ENCODE results near the gene TNFAIP3.
"Not testable (repeated sequence)": the region's sequence is repeated elsewhere in the genome, so short reads cannot be mapped to it uniquely, and the experiment has no call there.

Gene TNFAIP3

DNA sequence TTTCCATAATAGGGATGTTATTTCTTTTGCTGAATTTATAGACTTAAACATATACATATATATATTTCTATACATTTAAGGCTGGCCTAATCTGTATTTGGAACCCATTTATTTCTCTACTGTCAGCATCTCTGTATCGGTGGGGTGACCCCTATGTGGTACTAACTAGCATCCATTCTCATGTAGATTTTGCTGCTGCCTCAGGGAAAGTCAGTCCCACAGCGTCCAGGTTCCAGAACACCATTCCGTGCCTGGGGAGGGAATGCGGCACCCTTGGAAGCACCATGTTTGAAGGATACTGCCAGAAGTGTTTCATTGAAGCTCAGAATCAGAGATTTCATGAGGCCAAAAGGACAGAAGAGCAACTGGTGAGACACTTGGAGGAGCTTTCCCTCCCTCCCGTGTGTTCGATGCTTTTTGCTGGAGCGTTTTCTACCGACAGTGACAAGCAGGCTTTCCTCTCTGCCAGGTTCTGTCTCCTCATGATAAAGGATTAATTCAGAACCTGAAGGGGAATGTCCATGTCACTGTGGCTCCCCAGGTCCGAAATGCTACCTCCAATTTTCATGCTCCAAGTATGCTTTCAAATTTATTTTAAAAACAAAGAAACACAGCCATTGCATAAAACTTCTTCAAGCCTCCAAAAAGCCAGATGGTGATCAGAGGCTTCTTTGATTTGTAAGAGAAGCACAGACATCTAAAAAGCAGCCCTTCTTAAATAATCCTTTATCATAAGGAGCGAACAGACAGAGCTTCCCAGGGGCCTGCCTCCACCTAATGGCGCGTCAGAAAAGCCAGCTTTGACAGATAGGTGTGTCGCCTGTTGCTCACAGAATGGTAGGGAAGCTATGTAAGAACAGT lies 13.1 kb downstream of the TNFAIP3 start:
- DNase-seq: no peak

DNA sequence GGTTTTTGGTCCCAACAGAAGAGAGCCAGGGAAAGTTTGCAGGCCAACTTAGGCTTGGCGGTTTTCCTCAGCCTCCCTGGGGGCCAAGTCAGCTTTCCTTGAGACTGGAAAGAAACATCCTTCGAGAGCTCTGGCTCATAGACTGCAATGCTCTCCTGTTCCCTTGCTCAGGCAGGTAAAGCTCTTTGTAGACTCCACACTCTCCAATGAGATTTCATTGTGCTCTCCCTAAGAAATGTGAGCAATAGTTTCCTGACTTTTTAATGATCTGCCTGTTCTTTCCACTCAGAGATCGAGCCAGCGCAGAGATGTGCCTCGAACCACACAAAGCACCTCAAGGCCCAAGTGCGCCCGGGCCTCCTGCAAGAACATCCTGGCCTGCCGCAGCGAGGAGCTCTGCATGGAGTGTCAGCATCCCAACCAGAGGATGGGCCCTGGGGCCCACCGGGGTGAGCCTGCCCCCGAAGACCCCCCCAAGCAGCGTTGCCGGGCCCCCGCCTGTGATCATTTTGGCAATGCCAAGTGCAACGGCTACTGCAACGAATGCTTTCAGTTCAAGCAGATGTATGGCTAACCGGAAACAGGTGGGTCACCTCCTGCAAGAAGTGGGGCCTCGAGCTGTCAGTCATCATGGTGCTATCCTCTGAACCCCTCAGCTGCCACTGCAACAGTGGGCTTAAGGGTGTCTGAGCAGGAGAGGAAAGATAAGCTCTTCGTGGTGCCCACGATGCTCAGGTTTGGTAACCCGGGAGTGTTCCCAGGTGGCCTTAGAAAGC lies 13.9 kb downstream of the TNFAIP3 start:
- no peak for DNase-seq

- no peak for DNase-seq
Observed at GRCh38 chr6:137881522-137881886, 14.4 kb downstream of the TNFAIP3 start.

DNA sequence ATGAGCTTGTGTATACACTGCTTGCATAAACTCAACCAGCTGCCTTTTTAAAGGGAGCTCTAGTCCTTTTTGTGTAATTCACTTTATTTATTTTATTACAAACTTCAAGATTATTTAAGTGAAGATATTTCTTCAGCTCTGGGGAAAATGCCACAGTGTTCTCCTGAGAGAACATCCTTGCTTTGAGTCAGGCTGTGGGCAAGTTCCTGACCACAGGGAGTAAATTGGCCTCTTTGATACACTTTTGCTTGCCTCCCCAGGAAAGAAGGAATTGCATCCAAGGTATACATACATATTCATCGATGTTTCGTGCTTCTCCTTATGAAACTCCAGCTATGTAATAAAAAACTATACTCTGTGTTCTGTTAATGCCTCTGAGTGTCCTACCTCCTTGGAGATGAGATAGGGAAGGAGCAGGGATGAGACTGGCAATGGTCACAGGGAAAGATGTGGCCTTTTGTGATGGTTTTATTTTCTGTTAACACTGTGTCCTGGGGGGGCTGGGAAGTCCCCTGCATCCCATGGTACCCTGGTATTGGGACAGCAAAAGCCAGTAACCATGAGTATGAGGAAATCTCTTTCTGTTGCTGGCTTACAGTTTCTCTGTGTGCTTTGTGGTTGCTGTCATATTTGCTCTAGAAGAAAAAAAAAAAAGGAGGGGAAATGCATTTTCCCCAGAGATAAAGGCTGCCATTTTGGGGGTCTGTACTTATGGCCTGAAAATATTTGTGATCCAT lies 15.3 kb downstream of the TNFAIP3 start:
- no peak for DNase-seq

GRCh38 chr6:137883400-137884148 lies 16.5 kb downstream of the TNFAIP3 start:
- no peak for DNase-seq

- DNase-seq: no peak
Observed at GRCh38 chr6:137884149-137884909, 17.3 kb downstream of the TNFAIP3 start.

GRCh38 chr6:137884910-137885229 lies 17.8 kb downstream of the TNFAIP3 start:
- not testable (repeated sequence) for DNase-seq

GRCh38 chr6:137886226-137886625 lies 19.2 kb downstream of the TNFAIP3 start:
- DNase-seq: not testable (repeated sequence)

- no peak for DNase-seq
Observed at GRCh38 chr6:137890983-137891537, 24.0 kb downstream of the TNFAIP3 start.

DNA sequence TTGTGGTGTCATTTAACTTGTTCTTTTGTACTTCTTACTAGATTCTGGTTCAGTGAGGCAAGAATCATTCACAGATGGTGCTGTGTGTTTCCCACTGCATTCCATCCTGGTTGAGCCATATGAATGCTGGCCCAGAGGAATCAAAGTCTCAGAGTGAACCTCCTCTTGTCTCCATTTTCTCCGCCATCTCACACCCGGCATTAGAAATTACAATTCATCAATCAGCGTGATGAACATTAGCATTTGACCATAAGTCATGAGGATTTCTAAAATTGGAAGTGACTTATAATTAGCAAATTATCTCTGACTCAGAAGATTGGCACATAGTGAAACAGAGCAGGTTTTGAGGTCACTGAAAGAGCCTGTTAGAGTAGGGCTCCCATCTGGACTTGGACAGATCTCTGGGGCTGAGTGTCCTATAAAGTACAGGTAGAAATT lies 25.2 kb downstream of the TNFAIP3 start:
- no peak for DNase-seq

DNA sequence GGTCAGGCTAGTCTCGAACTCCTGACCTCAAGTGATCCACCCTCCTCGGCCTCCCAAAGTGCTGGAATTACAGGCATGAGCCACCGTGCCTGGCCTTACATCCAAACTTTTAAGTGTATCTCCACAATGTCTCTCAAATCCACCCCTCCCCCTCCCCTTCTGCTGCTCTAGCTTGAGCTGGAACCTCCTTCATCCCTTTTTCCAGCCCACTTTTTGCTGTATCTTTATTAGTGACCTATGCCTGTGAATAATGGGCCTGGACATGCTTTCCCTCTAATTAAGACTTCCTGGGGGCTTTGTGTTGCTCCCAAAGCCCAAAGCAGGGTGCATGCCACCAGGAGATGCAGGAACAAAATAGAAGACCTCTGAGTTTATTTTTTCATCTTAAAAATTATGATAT lies 26.1 kb downstream of the TNFAIP3 start:
- no peak for DNase-seq

DNA sequence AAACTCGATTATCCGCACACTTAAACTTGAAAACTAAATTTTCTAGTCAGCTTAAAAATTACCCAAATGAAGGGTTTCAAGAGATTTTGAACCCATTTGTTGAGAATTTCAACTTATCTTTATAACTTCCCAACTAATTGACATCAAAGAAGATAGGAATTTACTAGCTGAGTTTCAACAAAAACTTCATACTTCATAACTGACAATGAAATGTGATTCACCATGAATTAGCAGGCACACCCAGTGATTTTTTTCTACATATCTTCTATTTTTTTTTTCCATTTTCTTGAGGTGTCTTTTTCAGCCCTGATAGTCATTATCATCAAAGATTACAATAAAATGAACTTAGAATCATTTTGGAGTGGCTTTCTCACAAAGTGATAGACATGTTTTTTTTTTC lies 26.7 kb downstream of the TNFAIP3 start:
- DNase-seq: no peak

GRCh38 chr6:137894378-137894777 lies 27.3 kb downstream of the TNFAIP3 start:
- not testable (repeated sequence) for DNase-seq

- no peak for DNase-seq
Observed at GRCh38 chr6:137894779-137895385, 27.8 kb downstream of the TNFAIP3 start.

DNA sequence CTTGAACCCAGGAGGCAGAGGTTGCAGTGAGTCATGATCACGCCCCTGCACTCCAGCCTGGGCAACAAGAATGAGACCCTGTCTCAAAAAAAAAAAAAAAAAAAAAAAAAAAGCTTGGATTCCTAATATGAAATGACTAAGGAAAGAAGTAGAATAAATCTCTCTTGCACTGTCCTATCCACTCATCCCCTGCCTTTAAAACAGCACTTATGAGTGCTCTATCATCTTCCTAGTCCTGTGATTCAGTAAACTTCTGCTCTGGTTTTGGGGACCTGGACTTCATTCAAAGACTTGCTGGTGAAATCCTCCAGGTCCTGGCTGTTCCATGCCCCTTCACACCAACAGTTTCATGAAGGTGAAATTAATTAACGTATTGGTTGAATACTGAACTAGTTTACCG lies 29.6 kb downstream of the TNFAIP3 start:
- no peak for DNase-seq

DNA sequence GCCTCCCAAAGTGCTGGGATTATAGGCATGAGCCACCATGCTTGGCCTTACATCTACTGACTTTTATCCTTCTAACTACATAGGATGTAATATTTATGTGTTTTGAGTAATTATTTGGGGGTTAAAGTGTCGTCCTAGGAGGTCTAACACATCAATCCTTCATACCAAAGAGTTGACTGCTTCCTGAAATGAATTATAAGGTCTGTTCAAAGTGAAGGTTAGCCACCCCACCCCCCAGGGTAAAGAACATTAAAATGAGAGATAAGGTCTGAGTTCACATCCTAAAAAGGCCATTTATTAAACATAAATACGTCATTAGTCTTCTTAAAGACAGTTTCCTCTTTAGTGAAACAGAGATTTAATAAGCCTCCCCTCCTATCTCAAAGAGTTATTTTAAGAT lies 33.8 kb downstream of the TNFAIP3 start:
- no peak for DNase-seq

GRCh38 chr6:137901454-137901853 lies 34.4 kb downstream of the TNFAIP3 start:
- no peak for DNase-seq

- no peak for DNase-seq
Observed at GRCh38 chr6:137902699-137903098, 35.6 kb downstream of the TNFAIP3 start.

- DNase-seq: no peak
Observed at GRCh38 chr6:137903274-137903932, 36.3 kb downstream of the TNFAIP3 start.

DNA sequence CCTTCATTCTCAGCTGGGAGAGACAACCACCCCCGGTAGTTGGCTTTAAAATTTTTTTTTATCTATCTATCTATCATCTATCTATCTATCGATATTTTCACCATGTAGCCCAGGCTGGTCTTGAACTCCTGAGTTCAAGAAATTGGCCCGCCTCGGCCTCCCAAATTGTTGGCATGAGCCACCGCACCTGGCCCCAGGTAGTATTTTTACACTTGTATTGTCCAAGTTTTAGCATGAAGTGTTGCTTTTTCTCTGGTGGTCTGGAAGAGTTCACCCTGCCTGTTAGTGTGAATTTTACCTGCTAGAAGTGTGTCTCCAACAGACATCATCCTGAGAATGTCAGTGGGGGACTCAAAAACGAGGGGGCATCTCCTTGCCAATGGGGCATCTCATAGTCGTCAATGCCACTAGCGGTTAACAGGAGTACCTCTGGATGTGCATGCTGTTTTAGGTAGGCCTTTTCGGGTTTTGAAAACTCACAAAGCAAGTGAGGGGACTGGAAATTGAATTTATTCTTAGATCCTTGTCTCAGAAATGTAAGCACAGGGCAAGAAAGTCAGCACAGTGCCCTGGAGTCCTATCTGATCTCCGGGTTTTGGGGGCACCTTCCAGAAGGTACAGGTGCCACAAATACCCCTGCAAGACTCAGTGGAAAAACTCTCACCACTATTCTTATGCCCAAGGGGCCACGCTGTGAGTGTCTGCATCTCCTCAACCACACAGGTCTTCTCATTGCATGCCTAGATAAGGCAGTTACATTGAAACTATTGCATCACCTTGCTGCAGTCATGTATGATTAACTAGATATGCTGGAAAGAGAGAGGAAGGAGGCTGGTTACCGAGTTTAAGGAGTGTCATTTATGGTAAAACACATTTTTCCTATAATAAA lies 37.1 kb downstream of the TNFAIP3 start:
- no peak for DNase-seq

Data from eye (tissue), 1 donor.